ENCODE results near the gene COL10A1. TPM values are rescaled to one million over a fixed set of nuclear protein-coding genes. Genes with fewer than 3 reads are reported as not detected.

The COL10A1 gene
- not detected in 2 replicates for total RNA-seq
- polyA plus RNA-seq: not detected in 2 replicates
- not detected in 2 replicates for polyA plus RNA-seq (2011; cell fraction: cytosol; rRNA removed)
- not detected in 2 replicates for polyA plus RNA-seq (2011; cell fraction: nucleus; rRNA removed)
- polyA plus RNA-seq (2012): 0.04 TPM in 1 of 2 replicates, not detected in the other
- polyA minus RNA-seq: not detected in 2 replicates
- not detected for polyA minus RNA-seq (2011; cell fraction: cytosol; rRNA and poly(A)+ RNA removed)
- not detected in 2 replicates for polyA minus RNA-seq (2011; cell fraction: nucleus; rRNA and poly(A)+ RNA removed)
- Bru-seq, nascent RNA: not detected
- not detected for BruChase-seq, experiment 1, labeled RNA remaining after a 6-hour chase
- not detected for BruChase-seq, experiment 2, labeled RNA remaining after a 2-hour chase
- long read RNA-seq, partial matches to known transcripts: 0 of 1 reads
- long read RNA-seq, other reads (novel, unspliced or antisense): 1 of 1 reads

GRCh38 chr6:116126032-116126431, at the start of gene COL10A1:
TSS of gene COL10A1 (minus strand) at chr6:116126132. CDS start at chr6:116125492, 640 bp downstream.
- Histone ChIP-seq H3K27me3 (ENCODE audit: control insufficient read depth in 2 of 2, insufficient read depth in 2 of 2, low read length in 2 of 2) (no peaks in the 10 kb centered on the region), H3K27ac (ENCODE audit: insufficient read depth, low read depth, low read length) (no peak within 1 kb of the TSS), H3K36me3 (ENCODE audit: control insufficient read depth in 2 of 2, extremely low read depth in 1 of 2, insufficient read depth in 2 of 2, low read length in 2 of 2) (no peaks in the 10 kb centered on the region), H3K4me3 (replicated peaks in 1 of 3; ENCODE audit: insufficient read depth in 1 of 3, low read depth in 1 of 3, low read length in 3 of 3) (no peak within 1 kb of the TSS), H3K9me1 (replicated peaks; ENCODE audit: control insufficient read depth, extremely low read depth, insufficient read depth, low read length) (no peaks in the 10 kb centered on the region), H3K9me3 (replicated peaks; ENCODE audit: control insufficient read depth, insufficient read depth, low read length) (no peaks in the 10 kb centered on the region), H3K4me1 (ENCODE audit: control insufficient read depth, extremely low read depth, insufficient read depth, low read length) (no peaks in the 10 kb centered on the region), H4K20me1 (replicated peaks; ENCODE audit: control insufficient read depth, extremely low read depth, insufficient read depth, low read length) (no peaks in the 10 kb centered on the region), H2AFZ (ENCODE audit: low read depth, low read length) (no peak within 1 kb of the TSS), H3K4me2 (ENCODE audit: insufficient read depth, low read length) (no peak within 1 kb of the TSS), H3K9ac (replicated peaks; ENCODE audit: extremely low read depth, insufficient read depth, low read length) (no peak within 1 kb of the TSS), H3K79me2 (ENCODE audit: control insufficient read depth, insufficient read depth, low read length) (no peaks in the 10 kb centered on the region)
- BruUV-seq (replicated peaks): no TSS peak
- POLR2A ChIA-PET: no interaction called here
- intact Hi-C loops (cut with micrococcal nuclease): no loop called here
- DNase-seq (ENCODE audit: low read depth, low spot score) (no peak), FAIRE-seq (no peak)
- CTCF ChIA-PET: interaction anchor here (0.6 to 1.1 kb wide), 2 partner anchors 15 to 834 kb away, joined by 3 read pairs; no protein-coding TSS in a partner anchor
- dilution Hi-C loops (cut with MboI; ENCODE audit: extremely low pct_ligation_motif_present, low sequenced_read_pairs): no loop called here
- TF ChIP-seq MYC (IDR thresholded peaks at IDR 0.05; ENCODE audit: low read depth, low read length) (no peak), POLR2AphosphoS5 (IDR thresholded peaks at IDR 0.05; ENCODE audit: insufficient read depth, low read depth, low read length) (no peak), FOS (IDR thresholded peaks at IDR 0.05; ENCODE audit: borderline replicate concordance, insufficient read depth, low read length) (no peak), CTCF (IDR thresholded peaks at IDR 0.05; ENCODE audit: extremely low read depth in 1 of 2, insufficient read depth in 1 of 2, low read depth in 1 of 2, low read length in 2 of 2) (no peak), EZH2 (IDR thresholded peaks at IDR 0.05; ENCODE audit: borderline replicate concordance, low read depth, low read length, severe bottlenecking) (no peak), POLR2A (IDR thresholded peaks at IDR 0.05; ENCODE audit: low read depth, low read length) (no peak), GATA2 (IDR thresholded peaks at IDR 0.05; ENCODE audit: insufficient read depth, insufficient read length, low read depth, low read length) (no peak), JUN (IDR thresholded peaks at IDR 0.05; ENCODE audit: borderline replicate concordance, insufficient read depth, insufficient read length, low read depth) (no peak)
- TF ChIP-seq, protein P1, sequence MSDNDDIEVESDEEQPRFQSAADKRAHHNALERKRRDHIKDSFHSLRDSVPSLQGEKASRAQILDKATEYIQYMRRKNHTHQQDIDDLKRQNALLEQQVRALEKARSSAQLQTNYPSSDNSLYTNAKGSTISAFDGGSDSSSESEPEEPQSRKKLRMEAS (IDR thresholded peaks at IDR 0.05; ENCODE audit: insufficient read depth, insufficient read length): no peak

Measured in endothelial cell of umbilical vein (primary cell).